Dedifferentiated amniotic fluid mesenchymal stem cell (primary cell): Measurements from ENCODE around the gene KRTAP10-7.
"Not testable (repeated sequence)": the region's sequence is repeated elsewhere in the genome, so short reads cannot be mapped to it uniquely, and the experiment has no call there.

ENCODE experiments used
- DNase-seq: peaks from one replicate; pipeline ENCODE4 v3.0.0-alpha.2; 2016; ENCODE audit errors: extremely low spot score

The KRTAP10-7 gene

GRCh38 chr21:44632067-44632466 lies 31.7 kb downstream of the KRTAP10-7 start:
- DNase-seq: no peak

GRCh38 chr21:44636209-44637017 lies 36.0 kb downstream of the KRTAP10-7 start:
- DNase-seq: no peak

GRCh38 chr21:44637018-44637850 lies 36.8 kb downstream of the KRTAP10-7 start, which contains the start of gene KRTAP10-10:
Gene KRTAP10-10 (plus strand): TSS chr21:44637356. CDS start chr21:44637418, 62 bp downstream.
- no peak for DNase-seq

- DNase-seq: not testable (repeated sequence)
Measured at GRCh38 chr21:44637851-44638348, 37.5 kb downstream of the KRTAP10-7 start.

- DNase-seq: not testable (repeated sequence)
Measured at GRCh38 chr21:44638506-44639330, 38.3 kb downstream of the KRTAP10-7 start.

GRCh38 chr21:44639331-44639655 lies 38.9 kb downstream of the KRTAP10-7 start:
- DNase-seq: no peak

- no peak for DNase-seq
Measured at GRCh38 chr21:44640761-44641160, 40.4 kb downstream of the KRTAP10-7 start.

GRCh38 chr21:44643741-44644310 lies 43.4 kb downstream of the KRTAP10-7 start:
- no peak for DNase-seq

GRCh38 chr21:44644878-44645277 lies 44.5 kb downstream of the KRTAP10-7 start:
- no peak for DNase-seq

- DNase-seq: not testable (repeated sequence)
Measured at GRCh38 chr21:44646366-44647221, 46.2 kb downstream of the KRTAP10-7 start, which contains the start of gene KRTAP10-11. Gene KRTAP10-11 (plus strand): TSS chr21:44646414. CDS start chr21:44646459, 45 bp downstream.

GRCh38 chr21:44647222-44647552 lies 46.8 kb downstream of the KRTAP10-7 start:
- no peak for DNase-seq

GRCh38 chr21:44648557-44649311 lies 48.3 kb downstream of the KRTAP10-7 start:
- no peak for DNase-seq

GRCh38 chr21:44649521-44650100 lies 49.2 kb downstream of the KRTAP10-7 start:
- no peak for DNase-seq

GRCh38 chr21:44650265-44650972 lies 50.0 kb downstream of the KRTAP10-7 start:
- DNase-seq: no peak

- DNase-seq: no peak
Measured at GRCh38 chr21:44650973-44651675, 50.7 kb downstream of the KRTAP10-7 start.
